Suprapubic skin (tissue), 4 donors: ENCODE measurements around the gene SHMT2. TPM values are rescaled to one million over a fixed set of nuclear protein-coding genes. Genes with fewer than 3 reads are reported as not detected.

Source experiments
- DNase-seq, 2 donors: peaks; one replicate each; pipeline ENCODE4 v3.0.0-alpha.2; 2019; ENCODE audit warnings: low spot score in 2 of 2
- H3K27ac ChIP-seq: fragments of 200-600 bp; sonication (generic); one replicate; pipeline ENCODE4 v1.5.1; 2019
- H3K27me3 ChIP-seq: fragments of 200-600 bp; sonication (generic); one replicate; pipeline ENCODE4 v1.5.1; 2019
- H3K36me3 ChIP-seq: fragments of 200-600 bp; sonication (generic); one replicate; pipeline ENCODE4 v1.5.1; 2019
- H3K4me1 ChIP-seq: fragments of 200-600 bp; sonication (generic); one replicate; pipeline ENCODE4 v1.5.1; 2019
- H3K4me3 ChIP-seq: fragments of 200-600 bp; sonication (generic); one replicate; pipeline ENCODE4 v1.5.1; 2019; ENCODE audit warnings: mild to moderate bottlenecking
- H3K9me3 ChIP-seq: fragments of 200-600 bp; sonication (generic); one replicate; pipeline ENCODE4 v1.5.1; 2019
- CTCF ChIP-seq, 2 donors: fragments of 200-600 bp in 1 of 2; fragments of 450-650 bp in 1 of 2; sonication (generic) in 1 of 2; IDR thresholded peaks; one replicate each; pipeline ENCODE4 v1.5.1; 2016 to 2019; ENCODE audit warnings: antibody characterized with exemption in 2 of 2, mild to moderate bottlenecking in 1 of 2, moderate library complexity in 1 of 2
- EP300 ChIP-seq: sonication (generic); formaldehyde crosslinking; IDR thresholded peaks from one replicate; pipeline ENCODE4 v1.6.1; 2017; ENCODE audit warnings: antibody characterized with exemption
- POLR2A ChIP-seq, 2 donors: fragments of 450-650 bp; IDR thresholded peaks; one replicate each; pipeline ENCODE4 v1.6.1; 2017; ENCODE audit warnings: antibody characterized with exemption in 2 of 2, mild to moderate bottlenecking in 2 of 2, moderate library complexity in 2 of 2
- POLR2AphosphoS5 ChIP-seq, 3 donors: sonication (generic); formaldehyde crosslinking; IDR thresholded peaks; one replicate each; pipeline ENCODE4 v1.6.1; 2017; ENCODE audit warnings: antibody characterized with exemption in 3 of 3
- WGBS: methylation state at CpG from one replicate; pipeline ENCODE4 v1.1.5; 2018; 5-methylcytosine and 5-hydroxymethylcytosine counted together
- total RNA-seq, 4 donors: library from RNA; depleted of rRNA; stranded (reverse); fragments of >200 nt; gene quantifications; one replicate each; pipeline ENCODE4 v1.1.0, GENCODE V29; 2016

Gene SHMT2
- total RNA-seq, 4 donors from 2014 or later, result 53.5 to 87.2 (median 70.3) TPM

- H3K36me3 ChIP-seq, result peaks cover 5% of the 10 kb centered on the region
- 3% methylated on average over 16 of the region's 63 CpGs for WGBS
- peak overlapping the region; percentile 63 for H3K4me3 ChIP-seq
- H3K27ac ChIP-seq, result no peak overlapping the region
- H3K4me1 ChIP-seq, result peaks cover 61% of the 10 kb centered on the region
- no peak for TF ChIP-seq EP300
- no peak for TF ChIP-seq POLR2A (IDR thresholded peaks at IDR 0.05)
- no peak for TF ChIP-seq CTCF (IDR thresholded peaks at IDR 0.05)
- no peak for TF ChIP-seq POLR2AphosphoS5 (IDR thresholded peaks at IDR 0.05)
- no peaks in the 10 kb centered on the region for H3K9me3 ChIP-seq
- DNase-seq, result no peak
- peaks cover 62% of the 10 kb centered on the region for H3K27me3 ChIP-seq
These were observed 12.3 kb upstream of the SHMT2 start for GRCh38 chr12:57216921-57217879.

GRCh38 chr12:57218030-57218853 lies 11.3 kb upstream of the SHMT2 start:
- TF ChIP-seq POLR2A (IDR thresholded peaks at IDR 0.05) (no peak), CTCF (IDR thresholded peaks at IDR 0.05) (no peak), EP300 (no peak)
- Histone ChIP-seq H3K9me3 (no peaks in the 10 kb centered on the region), H3K27ac (no peak overlapping the region), H3K4me1 (peaks cover 61% of the 10 kb centered on the region), H3K36me3 (no peaks in the 10 kb centered on the region), H3K27me3 (peaks cover 71% of the 10 kb centered on the region), H3K4me3 (no peak overlapping the region)
- WGBS, result 76% methylated on average over 5 of the region's 5 CpGs
- no peak for DNase-seq

- TF ChIP-seq CTCF (IDR thresholded peaks at IDR 0.05), result no peak
- TF ChIP-seq EP300, result no peak
- no peak for TF ChIP-seq POLR2A (IDR thresholded peaks at IDR 0.05)
- no peak for TF ChIP-seq POLR2AphosphoS5 (IDR thresholded peaks at IDR 0.05)
- H3K4me1 ChIP-seq, result peaks cover 50% of the 10 kb centered on the region
- H3K9me3 ChIP-seq, result no peaks in the 10 kb centered on the region
- no peak for DNase-seq
- WGBS, result 81% methylated on average over 14 of the region's 14 CpGs
- H3K27me3 ChIP-seq, result peaks cover 81% of the 10 kb centered on the region
- no peaks in the 10 kb centered on the region for H3K36me3 ChIP-seq
- no peak overlapping the region for H3K27ac ChIP-seq
- no peak overlapping the region for H3K4me3 ChIP-seq
These were observed 10.1 kb upstream of the SHMT2 start for GRCh38 chr12:57219205-57219992.

- Histone ChIP-seq H3K4me1 (peaks cover 42% of the 10 kb centered on the region), H3K27ac (no peak overlapping the region), H3K4me3 (no peak overlapping the region), H3K9me3 (no peaks in the 10 kb centered on the region), H3K36me3 (no peaks in the 10 kb centered on the region), H3K27me3 (peaks cover 82% of the 10 kb centered on the region)
- WGBS, result 20% methylated on average over 38 of the region's 38 CpGs
- no peak for TF ChIP-seq CTCF (IDR thresholded peaks at IDR 0.05)
- no peak for TF ChIP-seq EP300
- TF ChIP-seq POLR2AphosphoS5 (IDR thresholded peaks at IDR 0.05), result no peak
- TF ChIP-seq POLR2A (IDR thresholded peaks at IDR 0.05), result no peak
- no peak for DNase-seq
These were observed 9.3 kb upstream of the SHMT2 start for GRCh38 chr12:57219993-57220754.
